ENCODE measurements around the gene AHRR. TPM values are rescaled to one million over a fixed set of nuclear protein-coding genes. Genes with fewer than 3 reads are reported as not detected.
A peak's percentile ranks its signal among the peaks of the same experiment; 100 is the strongest.
"Not testable (repeated sequence)": the region's sequence is repeated elsewhere in the genome, so short reads cannot be mapped to it uniquely, and the experiment has no call there.

AHRR gene
- total RNA-seq, 1 donor from 2014 or later, result 8.4 TPM

DNA sequence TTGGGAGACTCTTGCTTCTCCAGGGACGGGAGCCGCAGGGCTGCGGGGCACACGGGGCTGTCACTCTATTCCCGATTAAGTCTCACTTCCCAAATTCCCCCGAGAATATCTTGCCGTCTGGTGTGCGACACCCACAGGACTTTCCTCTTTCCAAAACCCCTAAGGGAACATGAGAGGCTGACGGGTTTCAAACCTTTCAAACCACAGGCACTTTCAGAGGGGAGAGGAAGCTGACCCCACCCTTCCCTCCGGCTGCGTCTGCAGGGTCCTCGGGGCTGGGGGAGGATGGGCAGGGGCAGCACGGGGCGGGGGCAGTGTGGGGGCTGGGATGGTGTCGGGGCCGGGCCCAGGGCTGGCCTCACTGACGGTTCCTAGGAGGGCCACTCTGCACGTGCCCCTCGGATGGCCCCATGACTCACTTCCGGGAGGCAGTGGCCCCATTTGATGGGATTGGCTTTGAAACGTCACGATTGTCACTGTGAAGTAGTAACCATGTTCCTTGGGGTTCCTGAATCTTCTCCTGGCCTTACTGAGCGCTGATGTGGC, 164.5 kb downstream of the AHRR start:
- Histone ChIP-seq H3K36me3 (no peaks in the 10 kb centered on the region), H3K4me3 (no peak overlapping the region), H3K4me1 (peaks cover 8% of the 10 kb centered on the region), H3K27me3 (ENCODE audit: low read depth) (peaks cover 43% of the 10 kb centered on the region), H3K27ac (no peak overlapping the region), H3K9me3 (no peaks in the 10 kb centered on the region)
- DNase-seq (no peak), ATAC-seq (peak in 1 of 2 donors; percentile 5)
- intact Hi-C loops (cut with DNase I), result no loop called here
- TF ChIP-seq, protein P1, sequence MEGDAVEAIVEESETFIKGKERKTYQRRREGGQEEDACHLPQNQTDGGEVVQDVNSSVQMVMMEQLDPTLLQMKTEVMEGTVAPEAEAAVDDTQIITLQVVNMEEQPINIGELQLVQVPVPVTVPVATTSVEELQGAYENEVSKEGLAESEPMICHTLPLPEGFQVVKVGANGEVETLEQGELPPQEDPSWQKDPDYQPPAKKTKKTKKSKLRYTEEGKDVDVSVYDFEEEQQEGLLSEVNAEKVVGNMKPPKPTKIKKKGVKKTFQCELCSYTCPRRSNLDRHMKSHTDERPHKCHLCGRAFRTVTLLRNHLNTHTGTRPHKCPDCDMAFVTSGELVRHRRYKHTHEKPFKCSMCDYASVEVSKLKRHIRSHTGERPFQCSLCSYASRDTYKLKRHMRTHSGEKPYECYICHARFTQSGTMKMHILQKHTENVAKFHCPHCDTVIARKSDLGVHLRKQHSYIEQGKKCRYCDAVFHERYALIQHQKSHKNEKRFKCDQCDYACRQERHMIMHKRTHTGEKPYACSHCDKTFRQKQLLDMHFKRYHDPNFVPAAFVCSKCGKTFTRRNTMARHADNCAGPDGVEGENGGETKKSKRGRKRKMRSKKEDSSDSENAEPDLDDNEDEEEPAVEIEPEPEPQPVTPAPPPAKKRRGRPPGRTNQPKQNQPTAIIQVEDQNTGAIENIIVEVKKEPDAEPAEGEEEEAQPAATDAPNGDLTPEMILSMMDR (IDR thresholded peaks at IDR 0.05), result no peak

DNA sequence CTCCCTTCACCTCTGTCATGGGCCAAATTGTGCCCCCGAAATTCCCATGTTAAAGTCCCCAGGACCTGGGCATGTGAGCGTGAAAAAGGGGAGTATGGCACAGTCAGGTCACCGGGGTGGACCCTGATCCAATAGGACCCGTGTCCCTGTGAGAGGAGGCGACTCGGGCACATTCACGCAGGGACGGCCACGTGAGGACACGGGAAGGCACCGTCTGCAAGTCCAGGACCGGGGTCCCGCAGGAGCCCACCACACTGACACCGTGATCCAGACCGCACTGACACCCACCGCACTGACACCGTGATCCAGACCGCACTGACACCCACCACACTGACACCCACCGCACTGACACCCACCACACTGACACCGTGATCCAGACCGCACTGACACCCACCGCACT, 165.1 kb downstream of the AHRR start:
- H3K27me3 ChIP-seq (ENCODE audit: low read depth), result peaks cover 39% of the 10 kb centered on the region
- H3K4me3 ChIP-seq, result not testable (repeated sequence)

More for the DNA sequence above, 165.1 kb downstream of the AHRR start:
- intact Hi-C loops (cut with DNase I); H3K9me3 ChIP-seq; H3K36me3 ChIP-seq; H3K4me1 ChIP-seq; DNase-seq; ATAC-seq; H3K27ac ChIP-seq: not testable (repeated sequence)

Other genes with a start within 250 kb of the AHRR start
- gene PLEKHG4B, start 229.5 kb upstream of the AHRR start, total RNA-seq, result 2.7 TPM
- gene LRRC14B, start 130.2 kb upstream of the AHRR start, total RNA-seq, result not detected
- gene CCDC127, start 103.6 kb upstream of the AHRR start, total RNA-seq, result 4.9 TPM
- 89.6 TPM for gene SDHA, start 103.4 kb upstream of the AHRR start, total RNA-seq
- gene PDCD6, start 50.1 kb upstream of the AHRR start, total RNA-seq, result 75.9 TPM
- gene EXOC3, start 121.5 kb downstream of the AHRR start, total RNA-seq, result 58.9 TPM
- 1.1 TPM for gene SLC9A3, start 202.7 kb downstream of the AHRR start, total RNA-seq

All from lower lobe of right lung (tissue), 2 donors.